ENCODE measurements around the gene FAM185A.
"Not testable (repeated sequence)": the region's sequence is repeated elsewhere in the genome, so short reads cannot be mapped to it uniquely, and the experiment has no call there.

The FAM185A gene

DNA sequence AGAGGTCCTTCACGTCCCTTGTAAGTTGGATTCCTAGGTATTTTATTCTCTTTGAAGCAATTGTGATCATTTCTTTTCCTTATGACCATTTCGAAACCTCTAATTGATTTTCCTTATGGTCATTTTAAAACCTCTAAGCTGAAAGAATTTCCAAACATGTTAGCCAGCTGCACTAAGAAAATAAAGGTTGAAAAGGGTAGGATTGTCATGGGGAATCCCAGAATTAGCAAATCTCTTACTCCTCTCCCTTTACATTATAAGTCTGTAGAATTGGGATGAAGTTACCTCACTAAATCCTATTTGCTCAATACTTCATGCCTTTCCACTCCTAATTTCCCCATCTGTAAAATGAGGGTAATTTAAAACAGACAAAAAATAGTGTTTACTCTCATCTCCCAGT, 79.5 kb downstream of the FAM185A start:
- no peak for DNase-seq (ENCODE audit: low read depth in 4 of 4, low spot score in 1 of 4)

- DNase-seq (ENCODE audit: low read depth in 4 of 4, low spot score in 1 of 4), result no peak
These were observed 80.3 kb downstream of the FAM185A start for GRCh38 chr7:102829075-102829474.

DNA sequence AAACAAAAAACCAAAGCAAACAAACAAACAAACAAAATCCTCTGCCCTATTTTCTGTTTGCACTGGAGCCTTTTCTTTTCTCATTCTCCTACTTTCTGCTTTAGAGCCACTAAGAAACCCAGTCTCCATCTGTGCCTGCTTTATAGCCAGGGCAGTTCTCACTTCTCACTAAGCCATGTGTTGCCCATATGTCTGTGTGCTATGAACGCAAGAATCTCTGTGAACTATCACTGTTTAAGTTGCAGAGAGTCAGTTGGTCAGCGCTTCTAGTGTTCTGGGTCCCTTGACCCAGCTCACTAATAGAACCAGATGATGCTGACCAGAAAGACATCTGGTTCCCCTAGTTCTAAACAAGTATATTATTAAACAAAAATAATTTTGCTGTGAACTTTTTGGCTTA, 81.4 kb downstream of the FAM185A start:
- no peak for DNase-seq (ENCODE audit: low read depth in 4 of 4, low spot score in 1 of 4)

GRCh38 chr7:102832674-102833073, 83.9 kb downstream of the FAM185A start:
- DNase-seq (ENCODE audit: low read depth in 4 of 4, low spot score in 1 of 4), result no peak

GRCh38 chr7:102833343-102833742, 84.5 kb downstream of the FAM185A start:
- DNase-seq (ENCODE audit: low read depth in 4 of 4, low spot score in 1 of 4), result no peak

DNA sequence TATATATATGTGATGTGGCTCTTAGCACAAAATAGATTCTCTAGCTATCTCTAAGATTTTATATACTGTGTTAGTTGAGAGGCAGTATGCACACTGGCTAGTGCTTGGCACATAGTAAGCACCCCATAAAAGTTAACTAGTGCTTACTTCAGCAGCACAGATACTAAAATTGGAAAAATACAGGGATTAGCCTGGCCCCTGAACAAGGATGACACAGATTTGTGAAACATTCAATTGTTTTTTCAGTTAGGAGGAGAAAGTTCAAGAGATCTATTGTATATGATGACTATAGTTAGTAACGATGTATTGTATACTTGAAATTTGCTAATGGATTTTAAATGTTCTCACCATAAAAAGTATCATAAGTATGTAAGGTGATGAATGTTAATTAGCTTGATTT, 85.7 kb downstream of the FAM185A start:
- DNase-seq (ENCODE audit: low read depth in 4 of 4, low spot score in 1 of 4), result no peak

- DNase-seq (ENCODE audit: low read depth in 4 of 4, low spot score in 1 of 4), result peak in 1 of 4 experiments; percentile 12
These were observed 86.2 kb downstream of the FAM185A start for GRCh38 chr7:102834999-102835398.

GRCh38 chr7:102836191-102836919, 87.6 kb downstream of the FAM185A start:
- DNase-seq (ENCODE audit: low read depth in 4 of 4, low spot score in 1 of 4), result no peak

- DNase-seq (ENCODE audit: low read depth in 4 of 4, low spot score in 1 of 4), result no peak
These were observed 88.2 kb downstream of the FAM185A start for GRCh38 chr7:102836977-102837376.

DNA sequence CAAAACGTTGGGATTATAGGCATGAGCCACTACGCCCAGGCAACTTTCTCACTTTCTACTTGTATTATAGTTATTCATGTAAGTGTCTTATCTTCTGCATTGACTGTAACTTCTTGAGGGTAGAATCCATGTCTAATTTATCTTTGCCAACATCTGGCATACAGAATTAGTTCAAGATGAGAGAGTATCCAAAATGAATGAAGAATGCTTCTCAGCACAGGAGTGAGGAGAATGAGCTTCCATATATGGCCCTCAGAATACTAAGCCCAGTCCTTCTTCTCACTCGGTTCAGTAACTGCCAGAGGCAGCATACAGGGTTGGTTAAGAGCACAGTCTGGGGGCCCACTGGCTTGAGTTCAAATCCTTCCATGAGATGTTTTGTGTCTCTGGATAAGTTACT, 89.0 kb downstream of the FAM185A start:
- no peak for DNase-seq (ENCODE audit: low read depth in 4 of 4, low spot score in 1 of 4)

GRCh38 chr7:102838572-102839101, 89.8 kb downstream of the FAM185A start:
- DNase-seq (ENCODE audit: low read depth in 4 of 4, low spot score in 1 of 4), result not testable (repeated sequence)

DNA sequence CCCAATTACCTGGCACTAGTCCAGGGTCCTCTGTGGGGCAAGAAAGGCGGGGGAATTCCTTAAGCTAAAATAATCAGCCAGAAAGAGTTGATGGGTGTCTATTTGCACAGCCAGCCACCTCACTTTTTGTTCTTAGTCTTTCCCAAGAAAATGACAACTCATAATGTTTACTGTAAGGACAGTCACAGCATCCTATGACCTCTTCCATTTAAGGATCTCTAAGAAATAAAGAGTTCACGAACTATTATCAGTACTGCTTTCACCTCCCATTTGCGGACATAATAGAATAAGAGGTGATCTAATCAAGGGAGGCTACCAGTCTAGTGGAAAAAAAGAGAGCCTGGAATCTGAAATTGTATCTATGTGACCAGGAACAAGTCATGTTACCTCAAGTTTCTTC, 91.6 kb downstream of the FAM185A start:
- DNase-seq (ENCODE audit: low read depth in 4 of 4, low spot score in 1 of 4), result no peak

DNA sequence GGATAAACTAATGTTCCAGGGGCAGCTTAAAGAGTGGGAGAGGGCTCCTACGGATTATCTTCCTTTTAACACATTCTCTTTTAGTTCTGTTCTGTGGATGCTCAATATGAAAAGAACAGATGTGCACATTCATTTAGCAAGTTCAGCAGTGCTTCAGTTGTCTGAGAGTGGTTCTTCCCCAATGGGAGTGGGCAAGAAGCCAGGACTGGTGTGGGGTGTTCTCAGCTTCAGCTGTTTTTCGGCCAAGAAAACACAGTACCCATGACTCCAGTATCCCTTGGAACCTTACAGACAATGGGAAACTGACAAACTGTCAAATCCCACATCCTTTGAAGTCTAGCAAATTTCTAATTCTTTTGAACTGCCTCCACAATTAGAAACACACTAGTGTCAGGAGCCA, 92.5 kb downstream of the FAM185A start:
- no peak for DNase-seq (ENCODE audit: low read depth in 4 of 4, low spot score in 1 of 4)

DNA sequence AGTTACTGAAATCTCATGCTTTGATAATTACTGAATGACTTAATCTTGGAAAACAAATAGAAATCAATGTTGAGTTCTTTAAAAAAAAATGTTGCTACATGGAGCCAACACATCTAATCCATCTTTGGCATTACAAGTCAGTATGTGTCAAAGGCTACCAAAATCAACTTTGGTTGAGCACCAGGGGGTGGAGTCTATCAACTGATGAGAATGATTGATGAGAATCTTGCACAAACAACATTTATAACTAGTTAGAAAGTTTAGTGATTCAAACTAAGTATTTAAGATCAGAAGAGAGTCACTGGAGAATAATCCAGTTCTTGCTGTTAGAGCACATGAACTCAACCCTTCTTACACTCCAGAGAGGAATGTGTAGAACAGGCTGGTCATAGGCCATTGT, 93.5 kb downstream of the FAM185A start:
- no peak for DNase-seq (ENCODE audit: low read depth in 4 of 4, low spot score in 1 of 4)

GRCh38 chr7:102843850-102844249, 95.1 kb downstream of the FAM185A start:
- no peak for DNase-seq (ENCODE audit: low read depth in 4 of 4, low spot score in 1 of 4)

DNA sequence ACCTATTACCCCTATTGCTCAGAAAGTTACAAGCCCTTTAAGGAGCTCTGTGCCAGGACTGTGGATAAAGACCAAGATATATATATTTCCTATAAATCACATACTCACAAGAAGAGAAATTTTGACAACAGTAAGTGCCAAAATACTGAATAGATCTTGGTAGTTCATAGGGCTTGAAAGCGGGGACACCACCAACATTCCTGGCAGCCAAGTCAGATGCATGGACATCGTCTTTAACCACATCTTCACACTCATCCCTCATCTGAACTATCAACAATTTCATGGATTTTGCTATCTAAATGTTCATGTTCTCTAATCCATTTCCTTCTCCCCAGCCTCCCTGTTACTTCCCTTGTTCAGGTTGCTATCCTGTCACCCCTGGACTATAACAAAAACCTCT, 96.5 kb downstream of the FAM185A start:
- no peak for DNase-seq (ENCODE audit: low read depth in 4 of 4, low spot score in 1 of 4)

GRCh38 chr7:102849079-102849478, 100.3 kb downstream of the FAM185A start:
- DNase-seq (ENCODE audit: low read depth in 4 of 4, low spot score in 1 of 4), result no peak

DNA sequence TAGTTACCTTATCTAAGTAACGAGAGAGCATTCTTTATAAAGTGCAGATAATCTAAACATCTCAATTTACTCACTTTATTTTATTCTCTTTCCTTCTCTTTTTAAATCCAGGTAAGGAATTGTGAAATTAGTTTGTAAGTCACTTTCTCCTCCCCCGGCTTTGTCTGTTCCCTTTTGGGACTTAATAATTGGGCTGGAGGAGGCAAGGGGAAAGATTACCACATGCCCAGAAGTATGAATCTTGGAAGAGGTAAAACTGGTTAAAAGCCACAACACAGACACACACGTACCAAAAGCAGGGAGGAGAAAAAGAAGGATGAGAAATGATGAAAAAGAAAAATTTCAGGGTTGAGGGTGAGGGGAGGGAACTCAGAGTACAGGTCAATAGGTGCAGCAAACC, 100.7 kb downstream of the FAM185A start:
- no peak for DNase-seq (ENCODE audit: low read depth in 4 of 4, low spot score in 1 of 4)

DNA sequence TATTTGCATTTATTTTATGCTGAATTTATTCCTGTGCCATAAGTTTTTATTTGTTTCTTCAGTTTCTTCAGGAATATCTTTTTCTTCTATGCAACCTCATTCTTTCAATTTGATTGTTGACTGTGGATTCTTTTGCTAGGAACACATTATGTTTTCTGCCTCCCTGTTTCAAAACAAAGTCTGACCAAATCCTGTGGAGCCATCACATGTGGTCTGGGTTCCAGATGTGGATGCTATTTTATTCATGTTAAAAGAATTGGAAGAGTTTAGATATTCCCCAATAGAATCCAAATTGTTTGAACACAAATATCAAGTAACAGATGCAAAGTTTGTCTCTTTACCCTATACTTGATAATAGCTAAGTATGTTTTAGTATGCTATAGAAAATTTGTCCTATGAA, 107.2 kb downstream of the FAM185A start:
- no peak for DNase-seq (ENCODE audit: low read depth in 4 of 4, low spot score in 1 of 4)
